Activated naive CD4-positive, alpha-beta T cell treated with Interleukin-2 at 50 U/mL for 16 hours (primary cell): Measurements from ENCODE around the gene BBS1.
A peak's percentile ranks its signal among the peaks of the same experiment; 100 is the strongest.

Experiments used
- DNase-seq: peaks from one replicate; pipeline ENCODE4 v3.0.0-alpha.2; 2020

The BBS1 gene

GRCh38 chr11:66555416-66555815, 45.0 kb downstream of the BBS1 start:
- no peak for DNase-seq

- no peak for DNase-seq
These were observed 45.7 kb downstream of the BBS1 start for GRCh38 chr11:66556086-66556485.

- no peak for DNase-seq
These were observed 47.4 kb downstream of the BBS1 start for GRCh38 chr11:66557733-66558326.

GRCh38 chr11:66559142-66559865, 48.9 kb downstream of the BBS1 start:
- DNase-seq: peak; percentile 29

GRCh38 chr11:66559866-66560676, 49.6 kb downstream of the BBS1 start:
- DNase-seq: no peak

- no peak for DNase-seq
These were observed 50.9 kb downstream of the BBS1 start for GRCh38 chr11:66561178-66561974.

- DNase-seq: no peak
These were observed 51.5 kb downstream of the BBS1 start for GRCh38 chr11:66561975-66562248.

- no peak for DNase-seq
These were observed 51.8 kb downstream of the BBS1 start for GRCh38 chr11:66562275-66562674.

GRCh38 chr11:66562907-66563583, 52.6 kb downstream of the BBS1 start:
- no peak for DNase-seq

GRCh38 chr11:66563832-66564231, 53.4 kb downstream of the BBS1 start:
- DNase-seq: no peak

GRCh38 chr11:66564538-66564937, 54.1 kb downstream of the BBS1 start:
- no peak for DNase-seq

GRCh38 chr11:66564984-66565383, 54.5 kb downstream of the BBS1 start:
- DNase-seq: no peak

- no peak for DNase-seq
These were observed 55.8 kb downstream of the BBS1 start for GRCh38 chr11:66566221-66566620.

GRCh38 chr11:66567787-66568123, 57.3 kb downstream of the BBS1 start:
- no peak for DNase-seq

- peak; percentile 74 for DNase-seq
These were observed 57.9 kb downstream of the BBS1 start, which contains the start of gene CTSF for GRCh38 chr11:66568124-66568916. Gene CTSF, minus strand, starts transcription at chr11:66568606. Its CDS starts 120 bp downstream, at chr11:66568486.

GRCh38 chr11:66569076-66569475, 58.6 kb downstream of the BBS1 start:
- DNase-seq: no peak

- no peak for DNase-seq
These were observed 59.8 kb downstream of the BBS1 start for GRCh38 chr11:66570079-66570849.

GRCh38 chr11:66570850-66571180, 60.4 kb downstream of the BBS1 start:
- no peak for DNase-seq

- peak; percentile 81 for DNase-seq
These were observed 68.7 kb downstream of the BBS1 start for GRCh38 chr11:66579017-66579606.

- no peak for DNase-seq
These were observed 70.4 kb downstream of the BBS1 start for GRCh38 chr11:66580803-66581202.

GRCh38 chr11:66581261-66581660, 70.8 kb downstream of the BBS1 start:
- no peak for DNase-seq
